Fibroblast of skin of back (primary cell): ENCODE results near the gene SPON1. TPM values are rescaled to one million over a fixed set of nuclear protein-coding genes. Genes with fewer than 3 reads are reported as not detected.
"Not testable (repeated sequence)": the region's sequence is repeated elsewhere in the genome, so short reads cannot be mapped to it uniquely, and the experiment has no call there.

Experiments used
- DNase-seq: peaks from one replicate; pipeline ENCODE4 v3.0.0-alpha.2; 2013
- polyA plus RNA-seq, 2 experiments: library from polyadenylated mRNA; unstranded; fragments of 120-200 nt; gene quantifications; one replicate each; pipeline ENCODE4 v1.2.1, GENCODE V29; 2013; ENCODE audit not compliant: insufficient read length in 2 of 2

SPON1 gene
- polyA plus RNA-seq (2013, experiment 1 of 2; ENCODE audit: insufficient read length) = 1.3 TPM
- polyA plus RNA-seq (2013, experiment 2 of 2; ENCODE audit: insufficient read length) = 0.46 TPM

DNA sequence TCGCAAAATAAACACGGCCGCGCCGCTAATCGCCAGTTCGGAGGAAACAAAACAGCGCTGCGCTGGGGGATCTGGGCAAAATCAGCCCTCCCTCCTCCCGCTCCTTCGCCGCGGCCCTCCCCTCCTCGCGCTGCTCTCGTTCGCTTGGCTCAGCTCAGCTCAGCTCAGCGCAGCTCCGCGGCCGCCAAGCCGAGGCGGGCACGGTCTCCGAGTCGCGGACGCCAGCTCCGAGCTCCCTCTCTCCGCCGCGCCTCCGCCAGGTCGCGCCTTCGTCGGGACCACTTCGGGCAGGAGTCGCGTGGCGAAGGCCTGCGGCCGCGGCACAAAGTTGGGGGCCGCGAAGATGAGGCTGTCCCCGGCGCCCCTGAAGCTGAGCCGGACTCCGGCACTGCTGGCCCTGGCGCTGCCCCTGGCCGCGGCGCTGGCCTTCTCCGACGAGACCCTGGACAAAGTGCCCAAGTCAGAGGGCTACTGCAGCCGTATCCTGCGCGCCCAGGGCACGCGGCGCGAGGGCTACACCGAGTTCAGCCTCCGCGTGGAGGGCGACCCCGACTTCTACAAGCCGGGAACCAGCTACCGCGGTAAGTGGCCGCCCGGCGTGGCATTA is at the start of gene SPON1:
TSS of gene SPON1 (plus strand) at position 162 of the 607 bp plus-strand sequence. CDS start at position 344, 182 bp downstream.
- peak; percentile 38 for DNase-seq

- no peak for DNase-seq
Observed at GRCh38 chr11:13917264-13917663, 45.3 kb upstream of the SPON1 start.

GRCh38 chr11:13917904-13918303 is 44.6 kb upstream of the SPON1 start:
- no peak for DNase-seq

DNA sequence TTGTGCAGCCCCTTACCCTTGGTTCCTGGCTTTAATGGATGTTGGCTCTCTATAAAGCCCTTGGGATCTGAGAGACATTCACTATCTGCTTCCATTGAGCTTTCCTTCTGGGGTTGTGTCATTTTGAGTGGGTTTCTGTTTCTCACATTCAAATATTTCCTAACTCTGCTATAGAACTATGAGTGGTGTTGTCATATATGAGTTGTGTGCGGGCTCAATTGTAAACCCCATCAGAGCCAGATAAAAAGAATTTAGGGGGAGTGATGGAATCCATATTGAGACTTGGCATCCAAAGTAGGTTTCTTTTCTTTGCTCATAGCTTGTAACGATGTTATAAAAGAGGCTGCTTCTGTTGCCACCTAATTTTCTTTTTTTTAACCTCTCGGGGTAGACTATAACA is 41.8 kb upstream of the SPON1 start:
- DNase-seq = no peak

GRCh38 chr11:13921545-13921944 is 41.0 kb upstream of the SPON1 start:
- DNase-seq = no peak

DNA sequence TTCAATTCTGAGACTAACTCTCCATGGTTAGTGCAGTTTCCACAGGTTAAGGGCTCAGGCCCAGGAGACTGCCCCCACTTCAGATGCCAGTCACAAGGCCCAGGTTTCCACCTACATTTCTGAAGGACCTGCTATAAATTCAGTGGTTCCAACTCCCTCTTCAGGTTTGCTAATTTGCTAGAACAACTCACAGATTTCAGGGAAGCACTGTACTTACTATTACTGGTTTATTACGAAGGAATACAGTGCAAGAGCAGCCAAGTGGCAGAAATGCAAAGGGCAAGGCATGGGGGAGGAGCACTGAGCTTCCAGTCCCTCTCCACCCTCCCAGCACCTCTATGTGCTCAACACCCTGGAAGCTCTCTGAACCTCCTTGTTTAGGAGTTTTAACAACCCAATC is 39.3 kb upstream of the SPON1 start:
- no peak for DNase-seq

- DNase-seq = no peak
Observed at GRCh38 chr11:13923716-13924650, 38.5 kb upstream of the SPON1 start.

DNA sequence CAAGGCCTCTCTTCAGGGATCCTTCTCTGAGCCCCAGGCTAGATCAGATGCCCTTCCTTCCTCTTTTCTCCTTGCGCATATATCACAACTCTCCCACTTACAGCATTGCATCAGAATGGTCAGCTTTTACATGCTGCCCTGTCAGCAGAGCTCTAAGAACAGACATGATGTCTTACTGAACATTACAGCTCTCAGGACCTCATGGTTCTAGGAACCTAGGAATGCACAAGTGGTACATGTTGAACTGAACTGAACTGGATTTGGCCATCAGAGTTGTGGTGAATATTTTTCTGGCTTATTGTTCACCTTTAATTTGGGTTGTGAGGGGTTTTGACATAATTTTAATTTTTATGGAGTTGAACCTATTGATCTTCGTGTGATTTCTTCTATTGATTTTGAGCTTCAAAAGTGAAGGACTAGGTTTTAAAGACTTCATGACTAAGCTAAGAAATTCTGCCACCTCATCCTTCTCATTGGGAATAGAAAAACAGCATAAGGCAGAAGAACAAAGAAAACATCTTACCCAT is 37.7 kb upstream of the SPON1 start:
- no peak for DNase-seq

DNA sequence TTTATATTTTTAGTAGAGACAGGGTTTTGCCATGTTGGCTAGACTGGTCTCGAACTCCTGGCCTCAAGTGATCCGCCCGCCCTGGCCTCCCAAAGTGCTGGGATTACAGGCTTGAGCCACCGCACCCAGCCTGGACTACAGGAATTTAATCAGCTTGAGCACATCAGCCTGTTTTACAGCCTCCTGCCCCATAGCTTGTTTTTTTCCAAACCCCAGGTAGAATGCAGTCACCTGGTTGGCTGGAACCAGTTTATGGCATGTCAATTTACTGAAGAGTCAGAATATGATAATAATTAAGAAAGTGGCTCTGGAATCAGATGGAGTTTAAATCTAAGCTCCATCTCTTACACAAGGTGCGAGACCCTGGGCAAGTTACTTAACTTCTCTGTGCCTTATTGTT is 36.2 kb upstream of the SPON1 start:
- not testable (repeated sequence) for DNase-seq

DNA sequence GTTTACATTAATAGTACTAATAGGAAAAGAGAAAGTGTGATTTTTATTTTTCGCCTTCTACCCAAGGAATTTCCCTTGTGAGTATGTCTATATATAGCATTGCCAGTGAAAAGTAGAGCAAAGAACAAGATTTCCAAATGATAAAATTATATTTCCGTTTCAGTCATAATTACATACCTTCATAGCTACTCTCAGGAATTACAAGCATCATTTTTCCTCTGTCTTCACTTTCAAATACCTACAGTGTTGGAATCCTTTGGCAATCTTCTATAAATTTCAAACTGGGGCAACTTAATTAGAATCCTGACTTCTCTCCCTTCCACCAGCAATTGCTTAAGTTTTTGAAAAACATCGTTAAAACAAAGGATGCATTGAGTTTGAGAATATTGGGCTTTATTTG is 35.5 kb upstream of the SPON1 start:
- DNase-seq = no peak

GRCh38 chr11:13927481-13927880 is 35.0 kb upstream of the SPON1 start:
- no peak for DNase-seq

DNA sequence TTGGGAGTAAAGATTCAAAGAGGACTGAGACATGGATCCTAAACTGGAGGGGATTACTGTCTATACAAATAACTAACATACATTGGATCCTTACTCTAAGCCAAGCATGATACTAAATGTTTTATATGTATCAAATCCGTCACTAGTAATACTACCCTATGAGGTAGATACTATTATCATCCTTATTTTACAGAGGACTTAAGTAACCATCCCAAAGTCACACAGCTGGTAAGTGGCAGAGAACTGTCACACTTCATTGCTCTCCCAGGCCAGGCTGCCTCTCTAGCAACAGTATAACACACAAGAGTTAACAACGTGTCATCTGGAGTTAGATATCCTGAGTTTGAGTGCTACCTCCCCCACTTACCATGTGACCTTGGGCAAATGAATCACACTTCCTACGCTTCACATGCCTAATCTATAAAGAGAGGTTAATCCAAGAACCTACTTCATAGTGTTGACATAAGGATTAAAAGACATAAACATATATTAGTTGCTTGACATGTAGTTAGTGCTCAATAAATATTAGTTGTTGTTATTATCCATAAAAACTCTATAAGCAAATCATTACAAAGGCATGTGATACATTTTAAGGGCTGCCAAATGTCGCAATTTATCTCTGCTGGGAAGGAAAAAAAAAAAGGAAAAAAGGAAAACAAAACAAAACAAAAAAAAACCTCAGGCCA is 33.8 kb upstream of the SPON1 start:
- peak; percentile 53 for DNase-seq

DNA sequence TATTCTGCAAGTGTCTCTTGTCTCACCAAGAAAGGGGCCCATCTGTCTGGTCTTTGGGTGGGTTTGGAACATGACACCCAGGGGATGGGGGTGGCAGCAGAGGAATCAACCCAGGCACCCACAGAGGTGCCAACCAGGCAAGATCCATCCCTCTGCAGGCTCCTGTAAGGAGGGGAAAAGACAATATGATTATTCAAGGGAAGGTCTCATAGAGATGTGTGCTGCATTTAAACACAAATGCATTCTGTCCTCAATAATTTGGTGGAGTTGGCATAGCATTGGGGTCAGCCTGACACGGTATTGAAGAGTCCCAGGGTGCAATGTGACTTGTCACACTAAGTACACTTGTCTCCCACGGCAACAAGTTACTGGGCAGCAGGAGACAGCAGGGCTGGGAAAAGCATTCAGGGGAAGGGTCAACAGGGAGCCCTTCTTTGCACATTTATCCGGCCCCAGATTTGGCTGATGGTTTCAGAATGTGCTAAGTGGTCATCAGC is 33.1 kb upstream of the SPON1 start:
- DNase-seq = no peak

DNA sequence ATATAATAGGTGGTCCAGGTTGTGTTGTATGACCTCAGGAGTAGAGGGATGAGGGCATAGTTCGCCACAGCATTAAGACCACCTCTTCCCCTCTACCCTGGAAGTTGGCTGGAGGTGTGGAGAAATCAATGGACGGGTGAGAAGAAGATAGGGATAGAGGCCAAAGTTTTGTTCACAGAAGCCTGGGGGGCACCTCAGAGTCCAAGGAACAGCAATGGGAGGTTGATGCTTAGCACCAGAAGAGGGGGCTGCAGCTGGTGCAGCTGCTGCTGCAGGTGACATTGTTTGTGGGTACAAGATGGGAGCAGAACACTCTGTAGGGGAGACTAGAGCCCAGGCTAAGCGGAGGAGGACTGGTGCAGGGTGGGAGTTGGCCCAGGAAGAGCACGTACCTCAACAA is 31.2 kb upstream of the SPON1 start:
- DNase-seq = no peak

DNA sequence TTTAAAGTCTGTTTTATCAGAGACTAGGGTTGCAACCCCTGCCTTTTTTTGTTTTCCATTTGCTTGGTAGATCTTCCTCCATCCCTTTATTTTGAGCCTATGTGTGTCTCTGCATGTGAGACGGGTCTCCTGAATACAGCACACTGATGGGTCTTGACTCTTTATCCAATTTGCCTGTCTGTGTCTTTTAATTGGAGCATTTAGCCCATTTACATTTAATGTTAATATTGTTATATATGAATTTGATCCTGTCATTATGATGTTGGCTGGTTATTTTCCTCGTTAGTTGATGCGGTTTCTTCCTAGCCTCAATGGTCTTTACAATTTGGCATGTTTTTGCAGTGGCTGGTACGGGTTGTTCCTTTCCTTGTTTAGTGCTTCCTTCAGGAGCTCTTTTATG is 25.4 kb upstream of the SPON1 start:
- not testable (repeated sequence) for DNase-seq

GRCh38 chr11:13938829-13939228 is 23.7 kb upstream of the SPON1 start:
- not testable (repeated sequence) for DNase-seq

- peak; percentile 83 for DNase-seq
Observed at GRCh38 chr11:13939961-13940906, 22.3 kb upstream of the SPON1 start.

DNA sequence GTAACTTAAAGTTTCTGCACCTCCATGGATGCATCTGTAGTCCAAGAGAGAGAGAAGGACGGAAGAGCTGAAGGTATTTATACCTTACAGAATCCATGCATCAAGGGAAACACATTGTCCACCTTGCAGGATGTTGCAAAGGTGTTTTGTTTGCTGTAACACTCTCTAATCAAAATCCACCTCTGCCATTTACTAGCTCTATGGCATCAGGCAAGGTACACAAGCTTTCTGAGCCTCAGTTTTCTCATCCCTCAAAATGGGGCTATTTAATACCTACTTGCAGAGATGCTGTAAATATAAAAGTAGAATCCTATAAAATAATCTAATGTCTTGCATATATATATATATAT is 21.6 kb upstream of the SPON1 start:
- DNase-seq = no peak

GRCh38 chr11:13941775-13942174 is 20.7 kb upstream of the SPON1 start:
- no peak for DNase-seq

GRCh38 chr11:13942378-13942777 is 20.1 kb upstream of the SPON1 start:
- no peak for DNase-seq

DNA sequence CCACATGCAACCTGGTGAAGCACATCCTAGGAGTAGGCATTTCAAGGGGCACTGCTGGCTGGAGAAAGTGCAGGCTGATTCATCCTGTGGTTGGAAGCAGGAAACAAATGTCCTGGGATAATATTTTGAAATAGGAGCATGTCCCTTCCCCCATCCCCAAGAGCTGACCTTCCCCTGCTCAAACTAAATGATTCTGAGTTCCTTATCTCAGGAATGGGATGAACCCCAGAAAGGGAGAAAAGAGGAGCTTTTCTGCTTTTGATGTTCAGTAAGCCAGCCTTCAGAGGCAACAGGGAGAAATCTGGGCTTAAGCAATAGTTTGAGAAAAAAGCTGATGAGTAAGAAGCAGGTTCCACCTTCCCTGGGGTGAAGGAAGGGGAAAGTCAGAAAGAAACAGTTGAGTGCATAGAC is 19.5 kb upstream of the SPON1 start:
- peak; percentile 69 for DNase-seq

- no peak for DNase-seq
Observed at GRCh38 chr11:13944016-13944415, 18.5 kb upstream of the SPON1 start.
